ENCODE data around the gene CLEC6A. TPM values are rescaled to one million over a fixed set of nuclear protein-coding genes. Genes with fewer than 3 reads are reported as not detected.

CLEC6A gene
- total RNA-seq, 4 donors from 2014 or later = not detected

DNA sequence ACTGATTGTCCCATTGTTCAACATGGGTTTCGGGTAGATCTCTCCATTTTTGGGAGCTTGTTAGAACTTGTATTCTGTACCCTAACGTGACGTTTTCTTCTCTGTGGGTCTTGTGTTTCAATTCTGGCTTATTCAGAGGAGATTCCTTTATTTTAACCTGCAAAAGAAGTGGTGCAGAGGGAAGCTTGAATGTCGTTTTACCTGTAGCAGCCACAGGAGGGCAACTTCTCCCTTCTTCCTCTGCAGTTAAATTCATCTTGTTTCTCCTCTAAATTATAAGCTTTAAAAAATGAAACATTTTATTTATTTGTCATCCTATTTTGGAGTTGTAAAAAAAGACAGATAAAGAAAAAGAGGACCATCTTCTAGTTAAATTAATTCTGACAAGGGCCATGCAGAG lies 43.9 kb downstream of the CLEC6A start:
- no peak overlapping the region for H3K27ac ChIP-seq
- H3K27me3 ChIP-seq = no peaks in the 10 kb centered on the region
- 44% methylated on average over 4 of the region's 4 CpGs for WGBS
- no peak overlapping the region for H3K4me3 ChIP-seq
- H3K9me3 ChIP-seq = no peaks in the 10 kb centered on the region
- no peak for DNase-seq (ENCODE audit: low spot score in 2 of 2)
- H3K4me1 ChIP-seq = no peaks in the 10 kb centered on the region
- no peaks in the 10 kb centered on the region for H3K36me3 ChIP-seq
- no peak for TF ChIP-seq POLR2AphosphoS5 (IDR thresholded peaks at IDR 0.05)
- TF ChIP-seq, protein P1, sequence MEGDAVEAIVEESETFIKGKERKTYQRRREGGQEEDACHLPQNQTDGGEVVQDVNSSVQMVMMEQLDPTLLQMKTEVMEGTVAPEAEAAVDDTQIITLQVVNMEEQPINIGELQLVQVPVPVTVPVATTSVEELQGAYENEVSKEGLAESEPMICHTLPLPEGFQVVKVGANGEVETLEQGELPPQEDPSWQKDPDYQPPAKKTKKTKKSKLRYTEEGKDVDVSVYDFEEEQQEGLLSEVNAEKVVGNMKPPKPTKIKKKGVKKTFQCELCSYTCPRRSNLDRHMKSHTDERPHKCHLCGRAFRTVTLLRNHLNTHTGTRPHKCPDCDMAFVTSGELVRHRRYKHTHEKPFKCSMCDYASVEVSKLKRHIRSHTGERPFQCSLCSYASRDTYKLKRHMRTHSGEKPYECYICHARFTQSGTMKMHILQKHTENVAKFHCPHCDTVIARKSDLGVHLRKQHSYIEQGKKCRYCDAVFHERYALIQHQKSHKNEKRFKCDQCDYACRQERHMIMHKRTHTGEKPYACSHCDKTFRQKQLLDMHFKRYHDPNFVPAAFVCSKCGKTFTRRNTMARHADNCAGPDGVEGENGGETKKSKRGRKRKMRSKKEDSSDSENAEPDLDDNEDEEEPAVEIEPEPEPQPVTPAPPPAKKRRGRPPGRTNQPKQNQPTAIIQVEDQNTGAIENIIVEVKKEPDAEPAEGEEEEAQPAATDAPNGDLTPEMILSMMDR (IDR thresholded peaks at IDR 0.05) = no peak
- no peak for TF ChIP-seq EP300 (IDR thresholded peaks at IDR 0.05)
- TF ChIP-seq POLR2A (IDR thresholded peaks at IDR 0.05) = no peak

DNA sequence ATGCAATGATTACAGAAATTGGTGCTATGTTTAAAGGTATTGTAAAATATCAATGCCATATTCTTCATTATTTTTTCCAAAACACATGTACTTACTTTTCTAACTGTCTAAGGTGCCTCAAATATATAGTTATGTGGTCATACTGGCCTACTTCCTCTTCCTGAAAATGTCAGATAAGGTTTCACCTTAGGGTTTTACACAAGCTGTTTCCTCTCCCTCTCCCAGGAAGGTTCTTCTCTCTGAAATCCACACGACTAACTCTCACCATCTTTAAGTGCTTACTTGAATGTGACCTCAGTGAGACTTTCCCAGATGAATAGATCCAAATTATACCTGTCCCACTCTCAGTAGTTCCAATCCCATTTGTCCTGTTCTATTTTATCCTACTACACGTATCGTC lies 46.0 kb downstream of the CLEC6A start:
- Histone ChIP-seq H3K4me1 (no peaks in the 10 kb centered on the region), H3K27ac (no peak overlapping the region)
- TF ChIP-seq, protein P1 (IDR thresholded peaks at IDR 0.05) = no peak
- no peak for TF ChIP-seq POLR2A (IDR thresholded peaks at IDR 0.05)
- no peak for TF ChIP-seq POLR2AphosphoS5 (IDR thresholded peaks at IDR 0.05)
- no peak for TF ChIP-seq EP300 (IDR thresholded peaks at IDR 0.05)

DNA sequence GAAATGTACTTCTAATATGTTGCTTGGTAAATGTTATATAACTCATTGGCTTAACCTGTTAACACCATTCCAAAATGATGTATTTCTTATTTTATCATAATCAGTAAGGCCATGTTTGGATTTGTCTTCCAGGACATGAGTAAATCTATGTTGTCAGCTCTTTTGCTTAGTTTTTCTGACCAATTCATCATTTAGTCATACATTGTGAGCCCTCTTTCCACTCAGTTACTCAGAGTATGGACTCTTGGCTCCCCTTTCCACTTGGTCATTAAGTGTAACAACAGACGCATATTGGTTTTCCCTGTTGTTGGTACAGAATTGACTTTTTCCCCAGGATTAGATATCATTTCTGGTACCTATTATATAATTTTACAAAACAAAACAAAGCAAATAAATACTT lies 48.6 kb downstream of the CLEC6A start:
- no peak for DNase-seq (ENCODE audit: low spot score in 2 of 2)
- H3K27ac ChIP-seq = no peak overlapping the region
- TF ChIP-seq, protein P1 (IDR thresholded peaks at IDR 0.05) = no peak
- no peak for TF ChIP-seq POLR2AphosphoS5 (IDR thresholded peaks at IDR 0.05)
- TF ChIP-seq POLR2A (IDR thresholded peaks at IDR 0.05) = no peak
- no peak for TF ChIP-seq EP300 (IDR thresholded peaks at IDR 0.05)
- no peaks in the 10 kb centered on the region for H3K4me1 ChIP-seq
- H3K4me3 ChIP-seq = no peak overlapping the region
- H3K36me3 ChIP-seq = no peaks in the 10 kb centered on the region
- peaks cover 10% of the 10 kb centered on the region for H3K27me3 ChIP-seq
- WGBS = 91% methylated on average over 1 of the region's 1 CpG
- H3K9me3 ChIP-seq = no peaks in the 10 kb centered on the region

More for the DNA sequence above, 46.0 kb downstream of the CLEC6A start:
- no peaks in the 10 kb centered on the region for H3K27me3 ChIP-seq
- H3K9me3 ChIP-seq = no peaks in the 10 kb centered on the region
- no peak for DNase-seq (ENCODE audit: low spot score in 2 of 2)
- 66% methylated on average over 3 of the region's 3 CpGs for WGBS
- no peak overlapping the region for H3K4me3 ChIP-seq
- H3K36me3 ChIP-seq = no peaks in the 10 kb centered on the region

DNA sequence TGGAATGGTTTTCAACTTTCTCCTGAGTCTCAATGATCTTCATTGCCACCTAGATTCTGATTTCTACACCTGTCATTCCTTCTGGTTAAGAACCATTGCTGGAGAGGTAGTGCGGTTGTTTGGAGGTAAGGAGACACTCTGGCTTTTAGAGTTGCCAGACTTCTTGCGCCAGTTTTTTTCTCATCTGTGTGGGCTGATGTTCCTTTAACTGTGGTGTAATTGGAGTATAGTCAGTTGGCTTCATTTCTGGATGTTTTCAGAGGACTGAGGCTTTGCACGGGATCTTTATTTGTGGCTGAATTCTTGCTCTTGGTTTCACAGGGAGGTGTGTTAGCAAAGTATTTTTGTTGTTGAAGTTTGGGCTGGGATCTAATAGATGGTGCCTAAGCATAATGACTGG lies 51.8 kb downstream of the CLEC6A start:
- DNase-seq (ENCODE audit: low spot score in 2 of 2) = no peak
- Histone ChIP-seq H3K27ac (no peak overlapping the region), H3K27me3 (peaks cover 12% of the 10 kb centered on the region), H3K9me3 (no peaks in the 10 kb centered on the region), H3K36me3 (no peaks in the 10 kb centered on the region), H3K4me3 (no peak overlapping the region), H3K4me1 (no peaks in the 10 kb centered on the region)
- 73% methylated on average over 3 of the region's 3 CpGs for WGBS
- TF ChIP-seq POLR2AphosphoS5 (IDR thresholded peaks at IDR 0.05) (no peak), EP300 (IDR thresholded peaks at IDR 0.05) (no peak), POLR2A (IDR thresholded peaks at IDR 0.05) (no peak)
- TF ChIP-seq, protein P1 (IDR thresholded peaks at IDR 0.05) = no peak

DNA sequence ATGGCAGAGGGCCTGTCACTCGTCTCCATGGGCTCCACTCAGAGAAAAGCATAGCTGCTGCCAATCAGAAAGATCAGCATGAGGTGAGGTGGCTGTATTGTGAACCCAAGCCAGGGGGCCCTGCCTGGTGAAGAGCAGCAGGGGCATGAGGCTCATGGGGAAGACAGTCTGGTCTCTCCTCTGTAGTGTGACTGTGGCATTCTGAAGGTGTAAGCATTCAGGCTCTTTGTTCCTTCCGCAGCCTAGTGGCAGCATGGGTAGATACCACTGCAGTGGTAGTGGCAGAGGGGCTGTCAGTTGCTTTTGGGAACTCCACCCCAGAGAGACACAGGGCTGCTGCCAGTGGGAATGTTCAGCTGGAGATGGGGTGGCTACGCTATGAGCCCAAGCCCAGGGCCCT lies 52.5 kb downstream of the CLEC6A start:
- TF ChIP-seq POLR2AphosphoS5 (IDR thresholded peaks at IDR 0.05) (no peak), POLR2A (IDR thresholded peaks at IDR 0.05) (no peak), EP300 (IDR thresholded peaks at IDR 0.05) (no peak)
- TF ChIP-seq, protein P1 (IDR thresholded peaks at IDR 0.05) = no peak
- no peak overlapping the region for H3K4me3 ChIP-seq
- WGBS = 64% methylated on average over 3 of the region's 3 CpGs
- H3K27me3 ChIP-seq = peaks cover 12% of the 10 kb centered on the region
- no peaks in the 10 kb centered on the region for H3K9me3 ChIP-seq
- DNase-seq (ENCODE audit: low spot score in 2 of 2) = no peak
- no peak overlapping the region for H3K27ac ChIP-seq
- no peaks in the 10 kb centered on the region for H3K36me3 ChIP-seq
- no peaks in the 10 kb centered on the region for H3K4me1 ChIP-seq
